Activated naive CD8-positive, alpha-beta T cell treated with anti-CD3 and anti-CD28 coated beads, Interleukin-2, amount 50 U/mL, for 24 hours (primary cell): Measurements from ENCODE around the gene NUP107.
"Not testable (repeated sequence)": the region's sequence is repeated elsewhere in the genome, so short reads cannot be mapped to it uniquely, and the experiment has no call there.

Source experiments
- ATAC-seq: fragments of 150-1000 bp; cut with Tn5 transposase; one replicate; pipeline ENCODE4 v1.10.0; 2021
- DNase-seq: peaks from one replicate; pipeline ENCODE4 v3.0.0; 2021
- H3K27ac Mint-ChIP-seq: one replicate; pipeline ENCODE4 v1.8.0; 2021; ENCODE audit warnings: mild to moderate bottlenecking, mixed read lengths
- H3K27me3 Mint-ChIP-seq: one replicate; pipeline ENCODE4 v1.8.0; 2021; ENCODE audit warnings: mixed read lengths
- H3K36me3 Mint-ChIP-seq: one replicate; pipeline ENCODE4 v1.8.0; 2021; ENCODE audit warnings: low read depth, mixed read lengths
- H3K4me1 Mint-ChIP-seq: one replicate; pipeline ENCODE4 v1.8.0; 2021; ENCODE audit warnings: mixed read lengths
- H3K4me3 Mint-ChIP-seq: one replicate; pipeline ENCODE4 v1.8.0; 2021; ENCODE audit warnings: mild to moderate bottlenecking, moderate library complexity, mixed read lengths
- H3K9me3 Mint-ChIP-seq: one replicate; pipeline ENCODE4 v1.8.0; 2021; ENCODE audit warnings: mixed read lengths

The NUP107 gene

GRCh38 chr12:68686595-68687521, at the start of gene NUP107:
Gene NUP107, plus strand, starts transcription at chr12:68686978. Its CDS starts 88 bp downstream, at chr12:68687066.
- DNase-seq (peak; percentile 97), ATAC-seq (peak; percentile 94)
- Mint-ChIP-seq H3K27me3 (peaks cover 4% of the 10 kb centered on the region), H3K27ac (peak within 1 kb of the TSS; percentile 98), H3K9me3 (no peaks in the 10 kb centered on the region), H3K4me3 (peak within 1 kb of the TSS; percentile 95), H3K36me3 (peaks cover 27% of the 10 kb centered on the region), H3K4me1 (peaks cover 53% of the 10 kb centered on the region)

GRCh38 chr12:68637439-68637838, 49.3 kb upstream of the NUP107 start:
- not testable (repeated sequence) for ATAC-seq, H3K27me3 Mint-ChIP-seq, DNase-seq, H3K4me3 Mint-ChIP-seq, H3K9me3 Mint-ChIP-seq
- H3K27ac Mint-ChIP-seq = peak overlapping the region; percentile 1
- peaks cover 17% of the 10 kb centered on the region for H3K36me3 Mint-ChIP-seq
- H3K4me1 Mint-ChIP-seq = peaks cover 98% of the 10 kb centered on the region

- no peak for DNase-seq
- no peak overlapping the region for H3K4me3 Mint-ChIP-seq
- peak overlapping the region; percentile 1 for H3K27ac Mint-ChIP-seq
- no peaks in the 10 kb centered on the region for H3K9me3 Mint-ChIP-seq
- no peak for ATAC-seq
- H3K27me3 Mint-ChIP-seq = no peaks in the 10 kb centered on the region
- H3K4me1 Mint-ChIP-seq = peaks cover 98% of the 10 kb centered on the region
- H3K36me3 Mint-ChIP-seq = peaks cover 21% of the 10 kb centered on the region
These were observed 48.6 kb upstream of the NUP107 start for GRCh38 chr12:68638171-68638570.

GRCh38 chr12:68638721-68639395, 47.9 kb upstream of the NUP107 start:
- ATAC-seq = no peak
- H3K27ac Mint-ChIP-seq = peak overlapping the region; percentile 65

GRCh38 chr12:68639396-68639767, 47.4 kb upstream of the NUP107 start:
- no peak for DNase-seq
- Mint-ChIP-seq H3K27me3 (no peaks in the 10 kb centered on the region), H3K27ac (peak overlapping the region; percentile 65), H3K36me3 (peaks cover 23% of the 10 kb centered on the region), H3K4me1 (peaks cover 94% of the 10 kb centered on the region), H3K9me3 (no peaks in the 10 kb centered on the region), H3K4me3 (no peak overlapping the region)
- ATAC-seq = no peak

More at GRCh38 chr12:68638721-68639395, 47.9 kb upstream of the NUP107 start:
- H3K4me1 Mint-ChIP-seq = peaks cover 95% of the 10 kb centered on the region
- no peak for DNase-seq
- peaks cover 20% of the 10 kb centered on the region for H3K36me3 Mint-ChIP-seq
- H3K4me3 Mint-ChIP-seq = no peak overlapping the region
- H3K9me3 Mint-ChIP-seq = no peaks in the 10 kb centered on the region
- H3K27me3 Mint-ChIP-seq = no peaks in the 10 kb centered on the region

- Mint-ChIP-seq H3K9me3 (no peaks in the 10 kb centered on the region), H3K4me3 (peak overlapping the region; percentile 64), H3K27ac (peak overlapping the region; percentile 79), H3K4me1 (peaks cover 92% of the 10 kb centered on the region), H3K27me3 (no peaks in the 10 kb centered on the region), H3K36me3 (peaks cover 30% of the 10 kb centered on the region)
- ATAC-seq (peak; percentile 97), DNase-seq (peak; percentile 41)
These were observed 45.6 kb upstream of the NUP107 start for GRCh38 chr12:68641138-68641537.

- DNase-seq (no peak), ATAC-seq (no peak)
- H3K4me3 Mint-ChIP-seq = no peak overlapping the region
- H3K9me3 Mint-ChIP-seq = no peaks in the 10 kb centered on the region
- peaks cover 69% of the 10 kb centered on the region for H3K4me1 Mint-ChIP-seq
- no peaks in the 10 kb centered on the region for H3K27me3 Mint-ChIP-seq
- H3K27ac Mint-ChIP-seq = no peak overlapping the region
- H3K36me3 Mint-ChIP-seq = peaks cover 55% of the 10 kb centered on the region
These were observed 40.3 kb upstream of the NUP107 start for GRCh38 chr12:68646484-68646883.

- no peak overlapping the region for H3K4me3 Mint-ChIP-seq
- no peaks in the 10 kb centered on the region for H3K27me3 Mint-ChIP-seq
- no peaks in the 10 kb centered on the region for H3K9me3 Mint-ChIP-seq
- H3K27ac Mint-ChIP-seq = peak overlapping the region; percentile 72
- ATAC-seq (no peak), DNase-seq (no peak)
- H3K36me3 Mint-ChIP-seq = peaks cover 50% of the 10 kb centered on the region
- H3K4me1 Mint-ChIP-seq = peaks cover 59% of the 10 kb centered on the region
These were observed 39.3 kb upstream of the NUP107 start for GRCh38 chr12:68647507-68647906.

GRCh38 chr12:68648179-68648578, 38.6 kb upstream of the NUP107 start:
- no peak for DNase-seq
- Mint-ChIP-seq H3K9me3 (no peaks in the 10 kb centered on the region), H3K27ac (peak overlapping the region; percentile 72), H3K4me1 (peaks cover 53% of the 10 kb centered on the region), H3K27me3 (no peaks in the 10 kb centered on the region), H3K4me3 (no peak overlapping the region), H3K36me3 (peaks cover 46% of the 10 kb centered on the region)
- ATAC-seq = no peak

GRCh38 chr12:68665016-68665569, 21.7 kb upstream of the NUP107 start:
- peaks cover 31% of the 10 kb centered on the region for H3K4me1 Mint-ChIP-seq
- H3K9me3 Mint-ChIP-seq = no peaks in the 10 kb centered on the region
- peaks cover 12% of the 10 kb centered on the region for H3K36me3 Mint-ChIP-seq
- no peaks in the 10 kb centered on the region for H3K27me3 Mint-ChIP-seq
- H3K4me3 Mint-ChIP-seq = no peak overlapping the region
- no peak for DNase-seq
- no peak overlapping the region for H3K27ac Mint-ChIP-seq
- peak; percentile 20 for ATAC-seq

- H3K9me3 Mint-ChIP-seq = no peaks in the 10 kb centered on the region
- H3K27me3 Mint-ChIP-seq = no peaks in the 10 kb centered on the region
- peaks cover 7% of the 10 kb centered on the region for H3K36me3 Mint-ChIP-seq
- DNase-seq (no peak), ATAC-seq (no peak)
- peak overlapping the region; percentile 63 for H3K27ac Mint-ChIP-seq
- no peak overlapping the region for H3K4me3 Mint-ChIP-seq
- peaks cover 41% of the 10 kb centered on the region for H3K4me1 Mint-ChIP-seq
These were observed 19.5 kb upstream of the NUP107 start for GRCh38 chr12:68667291-68667690.

GRCh38 chr12:68667896-68668295, 18.9 kb upstream of the NUP107 start:
- no peaks in the 10 kb centered on the region for H3K27me3 Mint-ChIP-seq
- H3K36me3 Mint-ChIP-seq = peaks cover 5% of the 10 kb centered on the region
- DNase-seq (no peak), ATAC-seq (peak; percentile 27)
- H3K9me3 Mint-ChIP-seq = no peaks in the 10 kb centered on the region
- peak overlapping the region; percentile 25 for H3K27ac Mint-ChIP-seq
- H3K4me3 Mint-ChIP-seq = no peak overlapping the region
- peaks cover 43% of the 10 kb centered on the region for H3K4me1 Mint-ChIP-seq

GRCh38 chr12:68671179-68671578, 15.6 kb upstream of the NUP107 start:
- Mint-ChIP-seq H3K27me3 (no peaks in the 10 kb centered on the region), H3K4me1 (peaks cover 65% of the 10 kb centered on the region), H3K9me3 (no peaks in the 10 kb centered on the region), H3K4me3 (no peak overlapping the region), H3K27ac (no peak overlapping the region), H3K36me3 (no peaks in the 10 kb centered on the region)
- no peak for DNase-seq
- ATAC-seq = no peak

- peak; percentile 73 for ATAC-seq
- H3K9me3 Mint-ChIP-seq = no peaks in the 10 kb centered on the region
These were observed 13.0 kb upstream of the NUP107 start for GRCh38 chr12:68673788-68674187.

More at GRCh38 chr12:68673788-68674187, 13.0 kb upstream of the NUP107 start:
- H3K27me3 Mint-ChIP-seq = no peaks in the 10 kb centered on the region
- DNase-seq = no peak
- no peaks in the 10 kb centered on the region for H3K36me3 Mint-ChIP-seq
- H3K4me1 Mint-ChIP-seq = peaks cover 46% of the 10 kb centered on the region
- H3K4me3 Mint-ChIP-seq = peak overlapping the region; percentile 52
- peak overlapping the region; percentile 76 for H3K27ac Mint-ChIP-seq
